SK-N-SH (cell line): ENCODE measurements around the gene SCN2A. TPM values are rescaled to one million over a fixed set of nuclear protein-coding genes. Genes with fewer than 3 reads are reported as not detected.
A peak's percentile ranks its signal among the peaks of the same experiment; 100 is the strongest.

Experiments used
- CTCF ChIA-PET: fragments of 300-600, 350-600 bp; formaldehyde crosslinking; extraction: SDS; loops from one replicate; lab custom pipeline; 2021; lab: Yijun Ruan, JAX
- POLR2A ChIA-PET: fragments of 350-600 bp; sonication (Branson Sonifier 250); formaldehyde crosslinking; extraction: SDS; loops from one replicate; lab custom pipeline; 2020; ENCODE audit warnings: antibody characterized with exemption, inconsistent platforms; lab: Yijun Ruan, JAX
- DNase-seq: peaks from one replicate; pipeline ENCODE4 v3.0.0; 2012
- H2AFZ ChIP-seq: fragments of 200-600 bp; sonication (generic); 2 replicates; pipeline ENCODE4 v1.8.1; 2016; ENCODE audit warnings: antibody characterized with exemption, mild to moderate bottlenecking, low read depth
- H3F3A ChIP-seq: fragments of 200-600 bp; sonication (generic); replicated peaks from 2 replicates; pipeline ENCODE3; 2016; ENCODE audit warnings: antibody characterized with exemption, mild to moderate bottlenecking; ENCODE audit not compliant: insufficient read depth
- H3K27ac ChIP-seq, 2 experiments: fragments of 200-500 bp in 1 of 2; fragments of 200-600 bp in 1 of 2; sonication (Bioruptor generic) in 1 of 2; sonication (generic), shearing (Covaris generic) in 1 of 2; 2 replicates each; pipeline versions ENCODE4 v1.5.1 to v1.6.1; 2014 to 2016; ENCODE audit warnings: low read depth in 2 of 2, inconsistent platforms in 1 of 2, low read length in 1 of 2, mild to moderate bottlenecking in 1 of 2, mixed read lengths in 1 of 2
- H3K27me3 ChIP-seq: fragments of 200-600 bp; sonication (generic), shearing (Covaris generic); 2 replicates; pipeline ENCODE4 v1.6.1; 2016; ENCODE audit warnings: mixed run types; ENCODE audit not compliant: insufficient read depth
- H3K36me3 ChIP-seq, 2 experiments: fragments of 200-500 bp in 1 of 2; fragments of 200-600 bp in 1 of 2; sonication (Bioruptor generic) in 1 of 2; sonication (generic) in 1 of 2; replicated peaks in 1 of 2; 2 replicates each; pipeline versions ENCODE3 to v1.5.1; 2014 to 2016; ENCODE audit warnings: low read length in 1 of 2, mild to moderate bottlenecking in 1 of 2; ENCODE audit not compliant: insufficient read depth in 2 of 2, control insufficient read depth in 1 of 2
- H3K4me1 ChIP-seq, 2 experiments: fragments of 200-500 bp in 1 of 2; fragments of 200-600 bp in 1 of 2; sonication (Bioruptor generic) in 1 of 2; sonication (generic), shearing (Covaris generic) in 1 of 2; 2 replicates each; pipeline versions ENCODE4 v1.5.1 to v1.6.1; 2014 to 2016; ENCODE audit warnings: low read depth in 1 of 2, low read length in 1 of 2, mixed run types in 1 of 2; ENCODE audit not compliant: insufficient read depth in 2 of 2, control insufficient read depth in 1 of 2
- H3K4me2 ChIP-seq: fragments of 200-600 bp; sonication (generic), shearing (Covaris generic); 2 replicates; pipeline ENCODE4 v1.6.1; 2017; ENCODE audit warnings: mixed run types
- H3K4me3 ChIP-seq, 2 experiments: fragments of 200-500 bp in 1 of 2; fragments of 200-600 bp in 1 of 2; sonication (Bioruptor generic) in 1 of 2; sonication (generic), shearing (Covaris generic) in 1 of 2; 2 replicates each; pipeline versions ENCODE4 v1.5.1 to v1.8.1; 2014 to 2016; ENCODE audit warnings: low read depth in 2 of 2, inconsistent platforms in 1 of 2, low read length in 1 of 2, mild to moderate bottlenecking in 1 of 2, mixed read lengths in 1 of 2, moderate library complexity in 1 of 2
- H3K79me2 ChIP-seq: fragments of 200-600 bp; sonication (generic); 2 replicates; pipeline ENCODE4 v1.8.1; 2017; ENCODE audit warnings: mild to moderate bottlenecking; ENCODE audit not compliant: insufficient read depth
- H3K9ac ChIP-seq: fragments of 200-600 bp; sonication (generic); 2 replicates; pipeline ENCODE4 v1.6.1; 2017; ENCODE audit warnings: mixed run types
- H3K9me2 ChIP-seq: fragments of 200-600 bp; sonication (generic); 2 replicates; pipeline ENCODE4 v1.6.1; 2017; ENCODE audit warnings: mixed run types
- H3K9me3 ChIP-seq: fragments of 200-600 bp; sonication (generic); 2 replicates; pipeline ENCODE4 v1.6.1; 2017; ENCODE audit warnings: mixed run types, mild to moderate bottlenecking, moderate library complexity
- H4K20me1 ChIP-seq: fragments of 200-600 bp; sonication (generic); 2 replicates; pipeline ENCODE4 v1.6.1; 2017; ENCODE audit warnings: mild to moderate bottlenecking, mixed run types; ENCODE audit not compliant: insufficient read depth
- CHD2 ChIP-seq: fragments of 150-350 bp; IDR thresholded peaks from 2 replicates; pipeline ENCODE4 v1.6.1; 2018; ENCODE audit warnings: low read length; ENCODE audit not compliant: partially characterized antibody
- ELF1 ChIP-seq: IDR thresholded peaks from 2 replicates; pipeline ENCODE4 v1.4.0; 2012
- EZH2phosphoT487 ChIP-seq: fragments of 200-600 bp; sonication (generic); IDR thresholded peaks from 2 replicates; pipeline ENCODE4 v1.6.1; 2017; ENCODE audit warnings: low read depth, mixed run types, mild to moderate bottlenecking, antibody characterized with exemption, moderate library complexity, borderline replicate concordance
- FOSL2 ChIP-seq: IDR thresholded peaks from 2 replicates; pipeline ENCODE4 v1.4.0; 2012; ENCODE audit warnings: low read depth, mild to moderate bottlenecking, moderate library complexity, borderline replicate concordance
- FOXJ3 ChIP-seq: sonication (generic); formaldehyde crosslinking; IDR thresholded peaks from 2 replicates; pipeline ENCODE4 v1.5.1; 2020; ENCODE audit warnings: mild to moderate bottlenecking, missing genetic modification reagents
- GATA2 ChIP-seq: sonication (generic); formaldehyde crosslinking; IDR thresholded peaks from 2 replicates; pipeline ENCODE4 v1.5.0; 2020; ENCODE audit warnings: mild to moderate bottlenecking, missing genetic modification reagents
- MAX ChIP-seq: IDR thresholded peaks from 2 replicates; pipeline ENCODE4 v1.4.0; 2012; ENCODE audit warnings: low read depth
- NFIC ChIP-seq: IDR thresholded peaks from 2 replicates; pipeline ENCODE4 v1.4.0; 2012; ENCODE audit warnings: borderline replicate concordance
- NRF1 ChIP-seq: IDR thresholded peaks from 2 replicates; pipeline ENCODE4 v1.6.1; 2012; ENCODE audit warnings: low read depth, mild to moderate bottlenecking, low read length
- POLR2AphosphoS5 ChIP-seq: IDR thresholded peaks from 2 replicates; pipeline ENCODE4 v1.6.1; 2012; ENCODE audit warnings: low read depth, low read length
- RAD21 ChIP-seq: IDR thresholded peaks from 2 replicates; pipeline ENCODE4 v1.6.1; 2012; ENCODE audit warnings: mild to moderate bottlenecking, low read length
- RCOR1 ChIP-seq: fragments of 150-350 bp; IDR thresholded peaks from 2 replicates; pipeline ENCODE4 v1.6.1; 2017; ENCODE audit warnings: antibody characterized with exemption, low read length
- RFX5 ChIP-seq: IDR thresholded peaks from 2 replicates; pipeline ENCODE4 v1.6.1; 2012; ENCODE audit warnings: mild to moderate bottlenecking, improper control_type of control experiment, low read length
- RXRA ChIP-seq: IDR thresholded peaks from 2 replicates; pipeline ENCODE4 v1.4.0; 2012; ENCODE audit warnings: low read depth, mild to moderate bottlenecking, borderline replicate concordance
- SIN3A ChIP-seq: IDR thresholded peaks from 2 replicates; pipeline ENCODE4 v1.6.1; 2012; ENCODE audit warnings: low read depth, mild to moderate bottlenecking, low read length, moderate library complexity, borderline replicate concordance
- TAF1 ChIP-seq: IDR thresholded peaks from 2 replicates; pipeline ENCODE4 v1.6.1; 2012; ENCODE audit warnings: low read depth, mild to moderate bottlenecking, low read length, moderate library complexity, borderline replicate concordance
- TCF12 ChIP-seq: IDR thresholded peaks from 2 replicates; pipeline ENCODE4 v1.4.0; 2012
- TEAD4 ChIP-seq: IDR thresholded peaks from 2 replicates; pipeline ENCODE4 v1.4.0; 2012; ENCODE audit warnings: mild to moderate bottlenecking, borderline replicate concordance; ENCODE audit not compliant: insufficient read depth
- polyA plus RNA-seq, 3 experiments: library from polyadenylated mRNA; depleted of rRNA; stranded (reverse); fragments of >200 nt; gene quantifications; 2 replicates each; pipeline ENCODE4 v1.2.3, GENCODE V29; 2012
- TF ChIP-seq, protein P1 (sequence below): IDR thresholded peaks from 2 replicates; pipeline ENCODE4 v1.4.0; 2012; ENCODE audit warnings: low read depth, borderline replicate concordance
- TF ChIP-seq, protein P2 (sequence below): fragments of 200-600 bp; sonication (generic); IDR thresholded peaks from 2 replicates; pipeline ENCODE4 v1.6.1; 2017; ENCODE audit warnings: antibody characterized with exemption, mild to moderate bottlenecking, moderate library complexity
- TF ChIP-seq, protein P3 (sequence below): IDR thresholded peaks from 2 replicates; pipeline ENCODE4 v1.6.1; 2012; ENCODE audit warnings: mild to moderate bottlenecking, low read depth, low read length, moderate library complexity
- TF ChIP-seq, protein P4 (sequence below): fragments of 150-350 bp; IDR thresholded peaks from 2 replicates; pipeline ENCODE4 v1.6.1; 2017; ENCODE audit warnings: antibody characterized with exemption, low read length, low read depth, borderline replicate concordance

Gene SCN2A
- polyA plus RNA-seq, 1 of the 3 experiments (the other 2 are of a cell fraction), result 5.1 TPM

DNA sequence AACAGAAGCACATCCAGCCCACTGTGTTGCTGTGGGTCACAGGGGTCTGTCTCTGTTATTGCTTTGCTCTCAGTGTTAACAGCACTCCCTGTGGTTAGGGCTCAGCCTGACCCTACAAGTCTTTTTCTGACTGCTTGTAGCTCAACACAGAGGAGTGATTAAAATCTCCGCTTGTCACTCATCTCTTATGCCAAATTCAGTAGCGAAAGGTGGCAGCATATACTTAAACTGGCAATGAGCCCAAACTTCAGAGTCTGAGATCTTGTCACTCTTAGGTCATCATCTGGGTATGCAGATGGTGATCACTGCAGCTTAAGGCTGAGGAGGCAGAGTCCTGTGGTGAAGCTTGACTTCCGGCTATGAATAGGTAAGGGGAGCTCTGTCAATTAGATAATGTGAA is 167.0 kb downstream of the SCN2A start (continued):
- no peak for TF ChIP-seq EZH2phosphoT487
- TF ChIP-seq ELF1, result no peak
- TF ChIP-seq, protein P1, sequence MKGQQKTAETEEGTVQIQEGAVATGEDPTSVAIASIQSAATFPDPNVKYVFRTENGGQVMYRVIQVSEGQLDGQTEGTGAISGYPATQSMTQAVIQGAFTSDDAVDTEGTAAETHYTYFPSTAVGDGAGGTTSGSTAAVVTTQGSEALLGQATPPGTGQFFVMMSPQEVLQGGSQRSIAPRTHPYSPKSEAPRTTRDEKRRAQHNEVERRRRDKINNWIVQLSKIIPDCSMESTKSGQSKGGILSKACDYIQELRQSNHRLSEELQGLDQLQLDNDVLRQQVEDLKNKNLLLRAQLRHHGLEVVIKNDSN, result no peak
- no peak for TF ChIP-seq POLR2AphosphoS5
- TF ChIP-seq FOXJ3 (CRISPR knock-in tag), result no peak
- TF ChIP-seq TCF12, result peak; percentile 22; the same call in 1 of the 2 replicates
- TF ChIP-seq GATA2 (CRISPR knock-in tag), result peak; percentile 40; the same call in 1 of the 2 replicates
- TF ChIP-seq NFIC, result peak; percentile 79
- no peak for TF ChIP-seq SIN3A
- TF ChIP-seq RFX5, result no peak
- TF ChIP-seq NRF1, result no peak
- no peak for TF ChIP-seq MAX
- TF ChIP-seq TEAD4, result no peak
- TF ChIP-seq, protein P2, sequence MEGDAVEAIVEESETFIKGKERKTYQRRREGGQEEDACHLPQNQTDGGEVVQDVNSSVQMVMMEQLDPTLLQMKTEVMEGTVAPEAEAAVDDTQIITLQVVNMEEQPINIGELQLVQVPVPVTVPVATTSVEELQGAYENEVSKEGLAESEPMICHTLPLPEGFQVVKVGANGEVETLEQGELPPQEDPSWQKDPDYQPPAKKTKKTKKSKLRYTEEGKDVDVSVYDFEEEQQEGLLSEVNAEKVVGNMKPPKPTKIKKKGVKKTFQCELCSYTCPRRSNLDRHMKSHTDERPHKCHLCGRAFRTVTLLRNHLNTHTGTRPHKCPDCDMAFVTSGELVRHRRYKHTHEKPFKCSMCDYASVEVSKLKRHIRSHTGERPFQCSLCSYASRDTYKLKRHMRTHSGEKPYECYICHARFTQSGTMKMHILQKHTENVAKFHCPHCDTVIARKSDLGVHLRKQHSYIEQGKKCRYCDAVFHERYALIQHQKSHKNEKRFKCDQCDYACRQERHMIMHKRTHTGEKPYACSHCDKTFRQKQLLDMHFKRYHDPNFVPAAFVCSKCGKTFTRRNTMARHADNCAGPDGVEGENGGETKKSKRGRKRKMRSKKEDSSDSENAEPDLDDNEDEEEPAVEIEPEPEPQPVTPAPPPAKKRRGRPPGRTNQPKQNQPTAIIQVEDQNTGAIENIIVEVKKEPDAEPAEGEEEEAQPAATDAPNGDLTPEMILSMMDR, result no peak
- TF ChIP-seq RAD21, result peak; percentile 5; the same call in 1 of the 2 replicates

- H3K79me2 ChIP-seq, result no peaks in the 10 kb centered on the region
- DNase-seq, result no peak
- H2AFZ ChIP-seq, result no peak overlapping the region
- no peaks in the 10 kb centered on the region for H3K9me2 ChIP-seq
- H3K9me3 ChIP-seq, result no peaks in the 10 kb centered on the region
- H3F3A ChIP-seq, result peaks cover 4% of the 10 kb centered on the region
- no peaks in the 10 kb centered on the region for H3K36me3 ChIP-seq
- H3K9ac ChIP-seq, result no peak overlapping the region
- peaks cover 8 to 25% of the 10 kb centered on the region in 2 experiments; a peak in 3 of 4 replicates for H3K4me1 ChIP-seq
- no peak for TF ChIP-seq NRF1
- no peak for TF ChIP-seq TEAD4
- TF ChIP-seq CHD2, result no peak
- TF ChIP-seq MAX, result no peak
- no peak for TF ChIP-seq ELF1
- TF ChIP-seq RFX5, result no peak
- TF ChIP-seq TAF1, result no peak
- TF ChIP-seq, protein P3, sequence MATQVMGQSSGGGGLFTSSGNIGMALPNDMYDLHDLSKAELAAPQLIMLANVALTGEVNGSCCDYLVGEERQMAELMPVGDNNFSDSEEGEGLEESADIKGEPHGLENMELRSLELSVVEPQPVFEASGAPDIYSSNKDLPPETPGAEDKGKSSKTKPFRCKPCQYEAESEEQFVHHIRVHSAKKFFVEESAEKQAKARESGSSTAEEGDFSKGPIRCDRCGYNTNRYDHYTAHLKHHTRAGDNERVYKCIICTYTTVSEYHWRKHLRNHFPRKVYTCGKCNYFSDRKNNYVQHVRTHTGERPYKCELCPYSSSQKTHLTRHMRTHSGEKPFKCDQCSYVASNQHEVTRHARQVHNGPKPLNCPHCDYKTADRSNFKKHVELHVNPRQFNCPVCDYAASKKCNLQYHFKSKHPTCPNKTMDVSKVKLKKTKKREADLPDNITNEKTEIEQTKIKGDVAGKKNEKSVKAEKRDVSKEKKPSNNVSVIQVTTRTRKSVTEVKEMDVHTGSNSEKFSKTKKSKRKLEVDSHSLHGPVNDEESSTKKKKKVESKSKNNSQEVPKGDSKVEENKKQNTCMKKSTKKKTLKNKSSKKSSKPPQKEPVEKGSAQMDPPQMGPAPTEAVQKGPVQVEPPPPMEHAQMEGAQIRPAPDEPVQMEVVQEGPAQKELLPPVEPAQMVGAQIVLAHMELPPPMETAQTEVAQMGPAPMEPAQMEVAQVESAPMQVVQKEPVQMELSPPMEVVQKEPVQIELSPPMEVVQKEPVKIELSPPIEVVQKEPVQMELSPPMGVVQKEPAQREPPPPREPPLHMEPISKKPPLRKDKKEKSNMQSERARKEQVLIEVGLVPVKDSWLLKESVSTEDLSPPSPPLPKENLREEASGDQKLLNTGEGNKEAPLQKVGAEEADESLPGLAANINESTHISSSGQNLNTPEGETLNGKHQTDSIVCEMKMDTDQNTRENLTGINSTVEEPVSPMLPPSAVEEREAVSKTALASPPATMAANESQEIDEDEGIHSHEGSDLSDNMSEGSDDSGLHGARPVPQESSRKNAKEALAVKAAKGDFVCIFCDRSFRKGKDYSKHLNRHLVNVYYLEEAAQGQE, result no peak
- TF ChIP-seq RXRA, result no peak
- TF ChIP-seq RCOR1, result no peak
- TF ChIP-seq FOSL2, result no peak
- TF ChIP-seq EZH2phosphoT487, result no peak
- no peak for TF ChIP-seq POLR2AphosphoS5
- TF ChIP-seq NFIC, result no peak
- TF ChIP-seq, protein P4, sequence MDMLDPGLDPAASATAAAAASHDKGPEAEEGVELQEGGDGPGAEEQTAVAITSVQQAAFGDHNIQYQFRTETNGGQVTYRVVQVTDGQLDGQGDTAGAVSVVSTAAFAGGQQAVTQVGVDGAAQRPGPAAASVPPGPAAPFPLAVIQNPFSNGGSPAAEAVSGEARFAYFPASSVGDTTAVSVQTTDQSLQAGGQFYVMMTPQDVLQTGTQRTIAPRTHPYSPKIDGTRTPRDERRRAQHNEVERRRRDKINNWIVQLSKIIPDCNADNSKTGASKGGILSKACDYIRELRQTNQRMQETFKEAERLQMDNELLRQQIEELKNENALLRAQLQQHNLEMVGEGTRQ, result no peak
- no peaks in the 10 kb centered on the region for H4K20me1 ChIP-seq
- no peaks in the 10 kb centered on the region for H3K27me3 ChIP-seq
- H3K4me3 ChIP-seq, result no peak overlapping the region
- ChIA-PET POLR2A (no interaction called here), CTCF (interaction anchor here (1.4 to 1.5 kb wide), 3 partner anchors 62 to 467 kb away, joined by 3 to 5 read pairs (median 5); partner anchors contain the start of gene CSRNP3)
- no peak overlapping the region for H3K4me2 ChIP-seq
- no peak overlapping the region for H3K27ac ChIP-seq
Observed at GRCh38 chr2:165407466-165407865, 168.3 kb downstream of the SCN2A start.
